Lower lobe of right lung (tissue), 2 donors: ENCODE data around the gene BZW1. TPM values are rescaled to one million over a fixed set of nuclear protein-coding genes. Genes with fewer than 3 reads are reported as not detected.

Experiments
- ATAC-seq, 2 donors: fragments of 200-7000 bp; cut with Tn5 transposase; one replicate each; pipeline ENCODE4 v1.9.1; 2020 to 2022; ENCODE audit warnings: mild to moderate bottlenecking in 2 of 2, moderate library complexity in 2 of 2
- DNase-seq: peaks from one replicate; pipeline ENCODE4 v3.0.0-alpha.2; 2020
- H3K27ac ChIP-seq: fragments of 200-600 bp; one replicate; pipeline ENCODE4 v1.8.0; 2022
- H3K27me3 ChIP-seq: fragments of 200-600 bp; one replicate; pipeline ENCODE4 v1.8.0; 2022; ENCODE audit warnings: low read depth
- H3K36me3 ChIP-seq: fragments of 200-600 bp; one replicate; pipeline ENCODE4 v1.8.0; 2022; ENCODE audit warnings: mild to moderate bottlenecking
- H3K4me1 ChIP-seq: fragments of 200-600 bp; one replicate; pipeline ENCODE4 v1.8.0; 2022
- H3K4me3 ChIP-seq: fragments of 200-600 bp; one replicate; pipeline ENCODE4 v1.8.0; 2022; ENCODE audit warnings: mild to moderate bottlenecking
- H3K9me3 ChIP-seq: fragments of 200-600 bp; one replicate; pipeline ENCODE4 v1.8.0; 2022
- intact Hi-C: fragments of 100-400 bp; cut with DNase I; formaldehyde crosslinking; loops from one replicate; pipeline ENCODE4 v1.11.0; 2022
- total RNA-seq: library from RNA; stranded (reverse); fragmentation: NEBNext Ultra II Directional; extraction: Animal tissue kit (Norgen Biotek cat#: 25700); gene quantifications from one replicate; pipeline ENCODE4 v1.2.1, GENCODE V29; 2021
- TF ChIP-seq, protein P1 (sequence below): fragments of 200-600 bp; IDR thresholded peaks from one replicate; pipeline ENCODE4 v1.8.0; 2022; ENCODE audit warnings: antibody characterized with exemption, mild to moderate bottlenecking
- donor health status: DM: no; HTN: yes; CAD: no; lungs with severe emphysema.

BZW1 gene
- total RNA-seq, 1 donor from 2014 or later = 154 TPM

DNA sequence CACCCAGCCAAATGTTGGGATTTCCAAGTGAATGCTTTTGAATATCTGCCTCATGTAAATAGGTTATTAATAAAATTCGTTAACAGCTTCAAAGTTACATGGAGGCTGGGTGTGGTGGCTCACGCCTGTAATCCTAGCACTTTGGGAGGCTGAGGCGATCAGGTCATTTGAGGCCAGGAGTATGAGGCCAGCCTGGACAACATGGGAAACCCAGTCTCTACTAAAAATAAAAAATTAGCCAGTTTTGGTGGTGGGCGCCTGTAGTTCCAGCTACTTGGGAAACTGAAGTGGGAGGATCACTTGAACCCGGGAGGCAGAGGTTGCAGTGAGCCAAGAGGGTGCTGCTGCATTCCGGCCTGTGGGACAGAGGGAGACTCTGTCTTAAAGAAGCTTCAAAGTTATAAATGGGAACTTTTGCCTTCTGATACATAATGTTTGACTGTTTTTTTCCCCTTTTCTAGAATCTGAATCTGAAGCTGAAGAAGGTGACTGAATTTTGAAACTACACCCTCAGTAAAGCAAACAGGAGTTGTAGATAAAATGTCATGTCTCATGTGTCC is 10.1 kb downstream of the BZW1 start:
- Histone ChIP-seq H3K4me1 (no peaks in the 10 kb centered on the region), H3K27me3 (no peaks in the 10 kb centered on the region), H3K4me3 (no peak overlapping the region), H3K27ac (no peak overlapping the region), H3K36me3 (peaks cover 60% of the 10 kb centered on the region), H3K9me3 (no peaks in the 10 kb centered on the region)
- TF ChIP-seq, protein P1, sequence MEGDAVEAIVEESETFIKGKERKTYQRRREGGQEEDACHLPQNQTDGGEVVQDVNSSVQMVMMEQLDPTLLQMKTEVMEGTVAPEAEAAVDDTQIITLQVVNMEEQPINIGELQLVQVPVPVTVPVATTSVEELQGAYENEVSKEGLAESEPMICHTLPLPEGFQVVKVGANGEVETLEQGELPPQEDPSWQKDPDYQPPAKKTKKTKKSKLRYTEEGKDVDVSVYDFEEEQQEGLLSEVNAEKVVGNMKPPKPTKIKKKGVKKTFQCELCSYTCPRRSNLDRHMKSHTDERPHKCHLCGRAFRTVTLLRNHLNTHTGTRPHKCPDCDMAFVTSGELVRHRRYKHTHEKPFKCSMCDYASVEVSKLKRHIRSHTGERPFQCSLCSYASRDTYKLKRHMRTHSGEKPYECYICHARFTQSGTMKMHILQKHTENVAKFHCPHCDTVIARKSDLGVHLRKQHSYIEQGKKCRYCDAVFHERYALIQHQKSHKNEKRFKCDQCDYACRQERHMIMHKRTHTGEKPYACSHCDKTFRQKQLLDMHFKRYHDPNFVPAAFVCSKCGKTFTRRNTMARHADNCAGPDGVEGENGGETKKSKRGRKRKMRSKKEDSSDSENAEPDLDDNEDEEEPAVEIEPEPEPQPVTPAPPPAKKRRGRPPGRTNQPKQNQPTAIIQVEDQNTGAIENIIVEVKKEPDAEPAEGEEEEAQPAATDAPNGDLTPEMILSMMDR = no peak
- intact Hi-C loops = no loop called here
- ATAC-seq = no peak
- no peak for DNase-seq

DNA sequence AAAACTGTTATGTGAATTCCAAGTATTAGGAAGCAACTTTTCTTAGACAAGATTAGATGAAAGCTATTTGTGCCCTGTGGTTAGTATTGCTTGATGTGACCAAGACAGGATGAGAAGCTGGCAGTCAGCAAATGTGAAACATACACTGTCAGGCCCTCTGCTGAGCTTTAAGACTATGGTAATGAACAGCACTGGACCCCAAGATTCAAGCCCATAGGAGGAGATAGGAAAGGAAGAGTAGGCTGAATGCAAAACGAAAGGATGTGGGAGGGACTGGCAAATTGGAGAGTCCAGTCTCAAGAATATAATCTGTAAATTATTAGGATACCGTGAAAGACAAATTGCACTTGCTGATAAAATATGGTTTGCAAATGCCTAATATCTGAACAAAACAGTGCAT is 16.4 kb downstream of the BZW1 start:
- Histone ChIP-seq H3K4me1 (no peaks in the 10 kb centered on the region), H3K4me3 (no peak overlapping the region), H3K27me3 (no peaks in the 10 kb centered on the region), H3K27ac (no peak overlapping the region), H3K9me3 (no peaks in the 10 kb centered on the region), H3K36me3 (peaks cover 8% of the 10 kb centered on the region)
- ATAC-seq = no peak
- no peak for DNase-seq
- TF ChIP-seq, protein P1 = no peak
- intact Hi-C loops = no loop called here

DNA sequence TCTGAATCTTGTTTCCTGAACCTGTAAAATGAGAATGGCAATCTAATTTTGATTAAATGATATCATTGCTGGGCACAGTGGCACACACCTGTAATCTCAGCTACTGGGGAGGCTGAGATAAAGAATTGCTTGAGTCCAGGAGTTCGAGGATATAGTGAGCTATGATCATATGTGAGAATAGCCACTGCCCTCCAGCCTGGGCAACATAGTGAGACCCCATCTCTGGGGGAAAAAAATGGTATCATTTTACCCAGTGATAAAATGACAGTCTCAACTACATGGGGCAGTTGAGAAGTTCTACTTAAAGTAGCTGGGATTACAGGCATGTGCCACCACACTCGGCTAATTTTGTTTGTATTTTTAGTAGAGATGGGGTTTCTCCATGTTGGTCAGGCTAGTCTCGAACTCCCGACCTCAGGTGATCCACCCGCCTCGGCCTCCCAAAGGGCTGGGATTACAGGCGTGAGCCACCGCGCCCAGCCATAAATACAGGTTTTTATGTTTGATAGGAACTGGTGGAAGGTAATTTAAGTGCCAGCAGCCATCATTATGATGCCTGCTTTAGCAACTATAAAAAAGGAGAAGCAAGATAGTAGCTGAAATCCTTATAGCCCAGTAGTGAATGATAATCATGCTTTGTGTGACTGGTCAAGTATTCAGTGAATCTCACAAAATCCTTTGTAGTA is 17.0 kb downstream of the BZW1 start:
- no peaks in the 10 kb centered on the region for H3K4me1 ChIP-seq
- no peak overlapping the region for H3K27ac ChIP-seq
- peaks cover 7% of the 10 kb centered on the region for H3K36me3 ChIP-seq
- DNase-seq (no peak), ATAC-seq (no peak)
- no peaks in the 10 kb centered on the region for H3K9me3 ChIP-seq
- intact Hi-C loops = no loop called here
- TF ChIP-seq, protein P1 = no peak
- H3K4me3 ChIP-seq = no peak overlapping the region
- H3K27me3 ChIP-seq = no peaks in the 10 kb centered on the region

DNA sequence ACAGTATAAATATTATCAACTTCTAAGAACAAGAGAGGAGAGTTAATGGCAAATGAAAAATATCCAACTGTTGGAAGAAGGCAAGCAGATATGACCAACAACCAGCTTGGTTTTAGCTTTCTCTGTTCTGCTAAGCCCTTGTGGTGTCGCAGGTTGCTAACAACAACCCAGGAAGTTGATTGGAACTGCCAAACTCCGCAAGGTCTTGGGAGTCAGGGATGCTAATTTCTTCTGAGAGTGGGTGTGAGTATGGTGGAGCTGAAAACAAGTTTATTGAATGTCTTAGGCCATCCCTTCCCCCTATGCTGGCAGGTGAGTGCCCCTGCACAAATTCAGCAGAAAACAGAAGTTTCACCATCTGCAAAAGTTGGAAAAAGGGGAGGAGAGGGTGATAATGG is 17.5 kb downstream of the BZW1 start:
- ATAC-seq = no peak
- H3K27me3 ChIP-seq = no peaks in the 10 kb centered on the region
- H3K9me3 ChIP-seq = no peaks in the 10 kb centered on the region
- H3K4me3 ChIP-seq = no peak overlapping the region
- TF ChIP-seq, protein P1 = no peak
- H3K36me3 ChIP-seq = peaks cover 1% of the 10 kb centered on the region
- intact Hi-C loops = no loop called here
- no peaks in the 10 kb centered on the region for H3K4me1 ChIP-seq
- DNase-seq = no peak
- no peak overlapping the region for H3K27ac ChIP-seq

GRCh38 chr2:200834701-200835100 is 23.0 kb downstream of the BZW1 start:
- no peaks in the 10 kb centered on the region for H3K4me1 ChIP-seq
- no peaks in the 10 kb centered on the region for H3K36me3 ChIP-seq
- H3K9me3 ChIP-seq = peaks cover 7% of the 10 kb centered on the region
- intact Hi-C loops = no loop called here
- no peak overlapping the region for H3K4me3 ChIP-seq
- DNase-seq = no peak
- no peak for ATAC-seq
- TF ChIP-seq, protein P1 = no peak
- no peak overlapping the region for H3K27ac ChIP-seq
- H3K27me3 ChIP-seq = no peaks in the 10 kb centered on the region
